ENCODE results near the gene VTI1A. TPM values are rescaled to one million over a fixed set of nuclear protein-coding genes. Genes with fewer than 3 reads are reported as not detected.

The VTI1A gene
- total and polyA plus RNA-seq, 9 of the 15 experiments (the other 6 are each of a cell fraction or from before 2014, with no cell fraction given) = 9.3 to 21.4 (median 16.0) TPM

- Histone ChIP-seq H4K20me1 (replicated peaks; ENCODE audit: control insufficient read depth, insufficient read depth, low read length) (no peaks in the 10 kb centered on the region), H3K36me3 (ENCODE audit: control insufficient read depth, insufficient read depth, low read length) (no peaks in the 10 kb centered on the region), H3K9ac (ENCODE audit: insufficient read depth in 1 of 2, low read depth in 2 of 2, low read length in 2 of 2) (no peak overlapping the region), H3K9me3 (replicated peaks; ENCODE audit: control insufficient read depth, insufficient read depth, low read depth, low read length) (no peaks in the 10 kb centered on the region), H2AFZ (ENCODE audit: low read depth, low read length) (no peak overlapping the region), H3K79me2 (ENCODE audit: control insufficient read depth, insufficient read depth, low read length) (no peaks in the 10 kb centered on the region), H3K9me1 (ENCODE audit: control insufficient read depth, insufficient read depth, low read length) (no peaks in the 10 kb centered on the region), H3K27me3 (ENCODE audit: control insufficient read depth in 2 of 2, insufficient read depth in 2 of 2, low read length in 2 of 2) (no peaks in the 10 kb centered on the region), H3K4me3 (no peak overlapping the region), H3K27ac (ENCODE audit: extremely low read depth, low read depth, low read length) (no peak overlapping the region), H3K4me2 (ENCODE audit: insufficient read depth, low read length) (no peak overlapping the region), H3K4me1 (replicated peaks in 1 of 2; ENCODE audit: control insufficient read depth in 2 of 2, insufficient read depth in 2 of 2, low read length in 2 of 2) (no peaks in the 10 kb centered on the region)
- no peak for TF ChIP-seq ZC3H11A (IDR thresholded peaks at IDR 0.05; ENCODE audit: low read depth, low read length)
- TF ChIP-seq ELK3 (CRISPR knock-in tag; IDR thresholded peaks at IDR 0.05) = no peak
- TF ChIP-seq SMARCC2 (IDR thresholded peaks at IDR 0.05; ENCODE audit: low read depth) = no peak
- TF ChIP-seq CXXC5 (CRISPR knock-in tag; IDR thresholded peaks at IDR 0.05) = no peak
- TF ChIP-seq SP2 (IDR thresholded peaks at IDR 0.05; ENCODE audit: extremely low read depth, low read depth, low read length, poor library complexity, severe bottlenecking) = no peak
- no peak for TF ChIP-seq SOX6 (IDR thresholded peaks at IDR 0.05)
- TF ChIP-seq ZBTB5 (IDR thresholded peaks at IDR 0.05) = no peak
- no peak for TF ChIP-seq ARHGAP35 (IDR thresholded peaks at IDR 0.05; ENCODE audit: partially characterized antibody)
- no peak for TF ChIP-seq SPI1 (IDR thresholded peaks at IDR 0.05; ENCODE audit: borderline replicate concordance, low read depth, low read length)
- no peak for TF ChIP-seq ZNF24 (IDR thresholded peaks at IDR 0.05)
- no peak for TF ChIP-seq PCBP1 (IDR thresholded peaks at IDR 0.05; ENCODE audit: low read depth, low read length, poor library complexity, severe bottlenecking)
- no peak for TF ChIP-seq ZNF586 (CRISPR knock-in tag; conservative IDR thresholded peaks at IDR 0.05)
- TF ChIP-seq FOXK1 (CRISPR knock-in tag; IDR thresholded peaks at IDR 0.05; ENCODE audit: borderline replicate concordance) = no peak
- TF ChIP-seq NCOA6 (IDR thresholded peaks at IDR 0.05) = no peak
- no peak for TF ChIP-seq IRF2 (CRISPR knock-in tag; IDR thresholded peaks at IDR 0.05)
- TF ChIP-seq SRSF3 (IDR thresholded peaks at IDR 0.05; ENCODE audit: insufficient read depth, low read length) = no peak
- ATAC-seq = no peak
- no peak for FAIRE-seq
- ChIA-PET CTCF (ENCODE audit: low intra/inter-chr PET ratio) (no interaction called here), POLR2A (no interaction called here)
- WGBS (ENCODE audit: insufficient coverage, low coverage, missing lambda C conversion rate) = 84% methylated on average over 4 of the region's 4 CpGs
- no peak for DNase-seq (ENCODE audit: extremely low read depth in 1 of 4, low spot score in 3 of 4)
- BruUV-seq (replicated peaks) = no TSS peak
- intact Hi-C loops (cut with micrococcal nuclease) (no loop called here), in situ Hi-C loops (cut with MboI) (no loop called here)
These were observed 138.1 kb downstream of the VTI1A start for GRCh38 chr10:112585126-112585525.

Data from K562 (cell line).